Activated CD4-positive, alpha-beta T cell treated with anti-CD3 and anti-CD28 coated beads, Interleukin-2, amount 50 U/mL, for 1 hour (primary cell): ENCODE measurements around the gene SLC1A7.

ENCODE experiments used
- DNase-seq: peaks from one replicate; pipeline ENCODE4 v3.0.0-alpha.2; 2020

SLC1A7 gene

GRCh38 chr1:53090227-53091147 lies 52.0 kb downstream of the SLC1A7 start:
- DNase-seq: no peak

- no peak for DNase-seq
Measured at GRCh38 chr1:53089478-53090226, 52.8 kb downstream of the SLC1A7 start.

- DNase-seq: no peak
Measured at GRCh38 chr1:53088616-53089300, 53.7 kb downstream of the SLC1A7 start.

GRCh38 chr1:53087332-53088285 lies 54.8 kb downstream of the SLC1A7 start:
- DNase-seq: no peak

- DNase-seq: no peak
Measured at GRCh38 chr1:53086491-53087070, 55.9 kb downstream of the SLC1A7 start.

GRCh38 chr1:53085405-53085804 lies 57.0 kb downstream of the SLC1A7 start:
- no peak for DNase-seq

GRCh38 chr1:53084589-53084971 lies 57.9 kb downstream of the SLC1A7 start:
- no peak for DNase-seq

GRCh38 chr1:53083636-53084588 lies 58.5 kb downstream of the SLC1A7 start:
- DNase-seq: no peak

- no peak for DNase-seq
Measured at GRCh38 chr1:53082826-53083455, 59.5 kb downstream of the SLC1A7 start.

GRCh38 chr1:53081384-53082066 lies 60.9 kb downstream of the SLC1A7 start:
- no peak for DNase-seq

- no peak for DNase-seq
Measured at GRCh38 chr1:53080769-53081168, 61.7 kb downstream of the SLC1A7 start.

- no peak for DNase-seq
Measured at GRCh38 chr1:53080041-53080440, 62.4 kb downstream of the SLC1A7 start.

- DNase-seq: no peak
Measured at GRCh38 chr1:53079251-53079650, 63.2 kb downstream of the SLC1A7 start.

- no peak for DNase-seq
Measured at GRCh38 chr1:53078333-53079101, 63.9 kb downstream of the SLC1A7 start.

- no peak for DNase-seq
Measured at GRCh38 chr1:53077599-53077965, 64.9 kb downstream of the SLC1A7 start.

- no peak for DNase-seq
Measured at GRCh38 chr1:53076721-53077598, 65.5 kb downstream of the SLC1A7 start.

GRCh38 chr1:53076165-53076564 lies 66.3 kb downstream of the SLC1A7 start:
- no peak for DNase-seq

- DNase-seq: no peak
Measured at GRCh38 chr1:53075761-53076163, 66.7 kb downstream of the SLC1A7 start.
